ENCODE data around the gene MTUS2.

- TF ChIP-seq MAX (IDR thresholded peaks at IDR 0.05; ENCODE audit: insufficient read depth, insufficient read length) = no peak
- TF ChIP-seq POLR2A (IDR thresholded peaks at IDR 0.05; ENCODE audit: low read depth, low read length) = no peak
- peak; percentile 33 for TF ChIP-seq POLR2AphosphoS5 (IDR thresholded peaks at IDR 0.05; ENCODE audit: insufficient read depth, low read depth, low read length)
- TF ChIP-seq CTCF (IDR thresholded peaks at IDR 0.05; ENCODE audit: extremely low read depth in 1 of 2, insufficient read depth in 1 of 2, low read depth in 1 of 2, low read length in 2 of 2) = peak; percentile 94 to 97
- no peak for TF ChIP-seq EZH2 (IDR thresholded peaks at IDR 0.05; ENCODE audit: borderline replicate concordance, low read depth, low read length, severe bottlenecking)
- no peak for TF ChIP-seq JUN (IDR thresholded peaks at IDR 0.05; ENCODE audit: borderline replicate concordance, insufficient read depth, insufficient read length, low read depth)
- no peak for TF ChIP-seq MYC (IDR thresholded peaks at IDR 0.05; ENCODE audit: low read depth, low read length)
- no peak for TF ChIP-seq GATA2 (IDR thresholded peaks at IDR 0.05; ENCODE audit: insufficient read depth, insufficient read length, low read depth, low read length)
- TF ChIP-seq FOS (IDR thresholded peaks at IDR 0.05; ENCODE audit: borderline replicate concordance, insufficient read depth, low read length) = no peak
Measured at GRCh38 chr13:29508130-29508875, 688.2 kb downstream of the MTUS2 start.
